ENCODE results near the gene CRY1.

DNA sequence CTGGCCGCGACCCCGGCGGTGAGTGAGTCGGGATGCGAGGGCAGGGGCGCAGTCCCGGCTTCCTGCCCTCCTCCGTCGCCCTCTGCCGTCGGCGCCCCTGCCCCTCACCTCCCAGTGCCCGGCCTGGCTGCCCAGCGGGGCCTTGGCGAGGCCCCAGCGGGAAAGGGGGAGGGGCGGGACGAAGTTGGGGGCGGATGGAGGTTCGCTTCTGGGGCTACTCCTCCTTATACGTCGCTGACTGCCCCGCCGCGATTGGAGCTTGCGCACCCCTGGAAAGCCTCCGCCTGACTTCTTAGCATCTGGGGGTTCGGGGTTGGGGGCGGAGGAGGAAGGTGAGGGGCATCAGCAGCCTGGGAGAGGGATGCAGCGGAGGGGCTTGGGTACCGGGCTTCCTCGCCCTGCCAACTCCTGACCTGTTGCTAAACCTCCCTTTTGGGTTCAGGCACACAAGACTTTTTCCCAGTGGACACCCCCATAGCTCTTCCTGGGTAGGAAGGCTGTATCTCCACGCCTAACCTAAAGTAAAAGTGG is 137.2 kb downstream of the CRY1 start:
- TF ChIP-seq, protein P1, sequence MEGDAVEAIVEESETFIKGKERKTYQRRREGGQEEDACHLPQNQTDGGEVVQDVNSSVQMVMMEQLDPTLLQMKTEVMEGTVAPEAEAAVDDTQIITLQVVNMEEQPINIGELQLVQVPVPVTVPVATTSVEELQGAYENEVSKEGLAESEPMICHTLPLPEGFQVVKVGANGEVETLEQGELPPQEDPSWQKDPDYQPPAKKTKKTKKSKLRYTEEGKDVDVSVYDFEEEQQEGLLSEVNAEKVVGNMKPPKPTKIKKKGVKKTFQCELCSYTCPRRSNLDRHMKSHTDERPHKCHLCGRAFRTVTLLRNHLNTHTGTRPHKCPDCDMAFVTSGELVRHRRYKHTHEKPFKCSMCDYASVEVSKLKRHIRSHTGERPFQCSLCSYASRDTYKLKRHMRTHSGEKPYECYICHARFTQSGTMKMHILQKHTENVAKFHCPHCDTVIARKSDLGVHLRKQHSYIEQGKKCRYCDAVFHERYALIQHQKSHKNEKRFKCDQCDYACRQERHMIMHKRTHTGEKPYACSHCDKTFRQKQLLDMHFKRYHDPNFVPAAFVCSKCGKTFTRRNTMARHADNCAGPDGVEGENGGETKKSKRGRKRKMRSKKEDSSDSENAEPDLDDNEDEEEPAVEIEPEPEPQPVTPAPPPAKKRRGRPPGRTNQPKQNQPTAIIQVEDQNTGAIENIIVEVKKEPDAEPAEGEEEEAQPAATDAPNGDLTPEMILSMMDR (IDR thresholded peaks at IDR 0.05) = peak in 2 of 6 experiments; percentile 6 to 20
- no peak for TF ChIP-seq POLR2A (IDR thresholded peaks at IDR 0.05)
